SK-N-SH (cell line): ENCODE data around the gene RNF130. TPM values are rescaled to one million over a fixed set of nuclear protein-coding genes. Genes with fewer than 3 reads are reported as not detected.

ENCODE experiments used
- CTCF ChIA-PET: fragments of 300-600, 350-600 bp; formaldehyde crosslinking; extraction: SDS; loops from one replicate; lab custom pipeline; 2021; lab: Yijun Ruan, JAX
- POLR2A ChIA-PET: fragments of 350-600 bp; sonication (Branson Sonifier 250); formaldehyde crosslinking; extraction: SDS; loops from one replicate; lab custom pipeline; 2020; ENCODE audit warnings: antibody characterized with exemption, inconsistent platforms; lab: Yijun Ruan, JAX
- DNase-seq: peaks from one replicate; pipeline ENCODE4 v3.0.0; 2012
- H2AFZ ChIP-seq: fragments of 200-600 bp; sonication (generic); 2 replicates; pipeline ENCODE4 v1.8.1; 2016; ENCODE audit warnings: antibody characterized with exemption, mild to moderate bottlenecking, low read depth
- H3F3A ChIP-seq: fragments of 200-600 bp; sonication (generic); replicated peaks from 2 replicates; pipeline ENCODE3; 2016; ENCODE audit warnings: antibody characterized with exemption, mild to moderate bottlenecking; ENCODE audit not compliant: insufficient read depth
- H3K27ac ChIP-seq, 2 experiments: fragments of 200-500 bp in 1 of 2; fragments of 200-600 bp in 1 of 2; sonication (Bioruptor generic) in 1 of 2; sonication (generic), shearing (Covaris generic) in 1 of 2; 2 replicates each; pipeline versions ENCODE4 v1.5.1 to v1.6.1; 2014 to 2016; ENCODE audit warnings: low read depth in 2 of 2, inconsistent platforms in 1 of 2, low read length in 1 of 2, mild to moderate bottlenecking in 1 of 2, mixed read lengths in 1 of 2
- H3K27me3 ChIP-seq: fragments of 200-600 bp; sonication (generic), shearing (Covaris generic); 2 replicates; pipeline ENCODE4 v1.6.1; 2016; ENCODE audit warnings: mixed run types; ENCODE audit not compliant: insufficient read depth
- H3K36me3 ChIP-seq, 2 experiments: fragments of 200-500 bp in 1 of 2; fragments of 200-600 bp in 1 of 2; sonication (Bioruptor generic) in 1 of 2; sonication (generic) in 1 of 2; replicated peaks in 1 of 2; 2 replicates each; pipeline versions ENCODE3 to v1.5.1; 2014 to 2016; ENCODE audit warnings: low read length in 1 of 2, mild to moderate bottlenecking in 1 of 2; ENCODE audit not compliant: insufficient read depth in 2 of 2, control insufficient read depth in 1 of 2
- H3K4me1 ChIP-seq, 2 experiments: fragments of 200-500 bp in 1 of 2; fragments of 200-600 bp in 1 of 2; sonication (Bioruptor generic) in 1 of 2; sonication (generic), shearing (Covaris generic) in 1 of 2; 2 replicates each; pipeline versions ENCODE4 v1.5.1 to v1.6.1; 2014 to 2016; ENCODE audit warnings: low read depth in 1 of 2, low read length in 1 of 2, mixed run types in 1 of 2; ENCODE audit not compliant: insufficient read depth in 2 of 2, control insufficient read depth in 1 of 2
- H3K4me2 ChIP-seq: fragments of 200-600 bp; sonication (generic), shearing (Covaris generic); 2 replicates; pipeline ENCODE4 v1.6.1; 2017; ENCODE audit warnings: mixed run types
- H3K4me3 ChIP-seq, 2 experiments: fragments of 200-500 bp in 1 of 2; fragments of 200-600 bp in 1 of 2; sonication (Bioruptor generic) in 1 of 2; sonication (generic), shearing (Covaris generic) in 1 of 2; 2 replicates each; pipeline versions ENCODE4 v1.5.1 to v1.8.1; 2014 to 2016; ENCODE audit warnings: low read depth in 2 of 2, inconsistent platforms in 1 of 2, low read length in 1 of 2, mild to moderate bottlenecking in 1 of 2, mixed read lengths in 1 of 2, moderate library complexity in 1 of 2
- H3K79me2 ChIP-seq: fragments of 200-600 bp; sonication (generic); 2 replicates; pipeline ENCODE4 v1.8.1; 2017; ENCODE audit warnings: mild to moderate bottlenecking; ENCODE audit not compliant: insufficient read depth
- H3K9ac ChIP-seq: fragments of 200-600 bp; sonication (generic); 2 replicates; pipeline ENCODE4 v1.6.1; 2017; ENCODE audit warnings: mixed run types
- H3K9me2 ChIP-seq: fragments of 200-600 bp; sonication (generic); 2 replicates; pipeline ENCODE4 v1.6.1; 2017; ENCODE audit warnings: mixed run types
- H3K9me3 ChIP-seq: fragments of 200-600 bp; sonication (generic); 2 replicates; pipeline ENCODE4 v1.6.1; 2017; ENCODE audit warnings: mixed run types, mild to moderate bottlenecking, moderate library complexity
- H4K20me1 ChIP-seq: fragments of 200-600 bp; sonication (generic); 2 replicates; pipeline ENCODE4 v1.6.1; 2017; ENCODE audit warnings: mild to moderate bottlenecking, mixed run types; ENCODE audit not compliant: insufficient read depth
- ELF1 ChIP-seq: IDR thresholded peaks from 2 replicates; pipeline ENCODE4 v1.4.0; 2012
- FOSL2 ChIP-seq: IDR thresholded peaks from 2 replicates; pipeline ENCODE4 v1.4.0; 2012; ENCODE audit warnings: low read depth, mild to moderate bottlenecking, moderate library complexity, borderline replicate concordance
- FOXJ3 ChIP-seq: sonication (generic); formaldehyde crosslinking; IDR thresholded peaks from 2 replicates; pipeline ENCODE4 v1.5.1; 2020; ENCODE audit warnings: mild to moderate bottlenecking, missing genetic modification reagents
- GABPA ChIP-seq: IDR thresholded peaks from 2 replicates; pipeline ENCODE4 v1.4.0; 2012; ENCODE audit warnings: low read depth, mild to moderate bottlenecking
- JUND ChIP-seq: IDR thresholded peaks from 2 replicates; pipeline ENCODE4 v1.4.0; 2012
- MEF2A ChIP-seq: IDR thresholded peaks from 2 replicates; pipeline ENCODE4 v1.4.0; 2012; ENCODE audit warnings: low read depth, borderline replicate concordance
- MXI1 ChIP-seq: IDR thresholded peaks from 2 replicates; pipeline ENCODE4 v1.6.1; 2012; ENCODE audit warnings: mild to moderate bottlenecking, low read depth, low read length, improper control_type of control experiment
- NFIC ChIP-seq: IDR thresholded peaks from 2 replicates; pipeline ENCODE4 v1.4.0; 2012; ENCODE audit warnings: borderline replicate concordance
- NRF1 ChIP-seq: IDR thresholded peaks from 2 replicates; pipeline ENCODE4 v1.6.1; 2012; ENCODE audit warnings: low read depth, mild to moderate bottlenecking, low read length
- POLR2AphosphoS5 ChIP-seq: IDR thresholded peaks from 2 replicates; pipeline ENCODE4 v1.6.1; 2012; ENCODE audit warnings: low read depth, low read length
- RCOR1 ChIP-seq: fragments of 150-350 bp; IDR thresholded peaks from 2 replicates; pipeline ENCODE4 v1.6.1; 2017; ENCODE audit warnings: antibody characterized with exemption, low read length
- RFX5 ChIP-seq: IDR thresholded peaks from 2 replicates; pipeline ENCODE4 v1.6.1; 2012; ENCODE audit warnings: mild to moderate bottlenecking, improper control_type of control experiment, low read length
- SIN3A ChIP-seq: IDR thresholded peaks from 2 replicates; pipeline ENCODE4 v1.6.1; 2012; ENCODE audit warnings: low read depth, mild to moderate bottlenecking, low read length, moderate library complexity, borderline replicate concordance
- SMC3 ChIP-seq: IDR thresholded peaks from 2 replicates; pipeline ENCODE4 v1.6.1; 2012; ENCODE audit warnings: low read depth, low read length, improper control_type of control experiment
- TAF1 ChIP-seq: IDR thresholded peaks from 2 replicates; pipeline ENCODE4 v1.6.1; 2012; ENCODE audit warnings: low read depth, mild to moderate bottlenecking, low read length, moderate library complexity, borderline replicate concordance
- TEAD4 ChIP-seq: IDR thresholded peaks from 2 replicates; pipeline ENCODE4 v1.4.0; 2012; ENCODE audit warnings: mild to moderate bottlenecking, borderline replicate concordance; ENCODE audit not compliant: insufficient read depth
- WGBS: methylation state at CpG from one replicate; pipeline ENCODE4 v1.1.6; 2017; ENCODE audit warnings: low lambda C conversion rate; 5-methylcytosine and 5-hydroxymethylcytosine counted together
- polyA plus RNA-seq, 3 experiments: library from polyadenylated mRNA; depleted of rRNA; stranded (reverse); fragments of >200 nt; gene quantifications; 2 replicates each; pipeline ENCODE4 v1.2.3, GENCODE V29; 2012
- TF ChIP-seq, protein P1 (sequence below): IDR thresholded peaks from 2 replicates; pipeline ENCODE4 v1.6.1; 2012; ENCODE audit warnings: mild to moderate bottlenecking, low read depth, low read length, moderate library complexity
- TF ChIP-seq, protein P2 (sequence below): IDR thresholded peaks from 2 replicates; pipeline ENCODE4 v1.4.0; 2012; ENCODE audit warnings: low read depth
- TF ChIP-seq, protein P3 (sequence below): IDR thresholded peaks from 2 replicates; pipeline ENCODE4 v1.4.0; 2012; ENCODE audit warnings: low read depth, borderline replicate concordance
- TF ChIP-seq, protein P4 (sequence below): fragments of 150-350 bp; IDR thresholded peaks from 2 replicates; pipeline ENCODE4 v1.6.1; 2016; ENCODE audit warnings: mild to moderate bottlenecking, low read depth, low read length

RNF130 gene
- polyA plus RNA-seq, 1 of the 3 experiments (the other 2 are of a cell fraction): 41.4 TPM

DNA sequence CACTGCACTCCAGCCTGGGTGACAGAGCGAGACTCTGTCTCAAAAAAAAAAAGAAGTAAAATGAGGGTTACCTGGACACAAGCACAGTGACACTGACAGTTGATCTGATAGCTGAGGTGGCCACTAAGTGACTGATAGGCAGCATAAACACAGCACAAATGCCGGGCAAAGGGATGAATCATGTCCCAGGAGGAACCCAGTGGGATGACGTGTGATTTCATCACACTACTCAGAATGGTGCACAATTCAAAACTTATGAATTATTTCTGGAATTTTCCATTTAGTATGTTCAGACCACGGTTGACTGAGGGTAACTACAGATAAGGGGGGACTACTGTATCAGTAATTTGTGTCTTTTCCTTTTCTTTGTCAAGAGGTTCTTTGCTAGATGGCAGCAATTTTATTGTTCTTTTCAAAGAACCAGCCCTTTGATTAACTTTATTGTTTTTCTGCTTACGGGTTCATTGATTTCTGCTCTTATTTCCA, 34.3 kb upstream of the RNF130 start:
- CTCF ChIA-PET: interaction anchor here (0.6 kb wide), 1 partner anchor 92 kb away, joined by 3 read pairs; no protein-coding TSS in a partner anchor
- Histone ChIP-seq H3K9ac (no peak overlapping the region), H2AFZ (no peak overlapping the region), H3K27ac (no peak overlapping the region), H3K79me2 (no peaks in the 10 kb centered on the region), H3K4me2 (no peak overlapping the region), H3F3A (no peaks in the 10 kb centered on the region), H4K20me1 (no peaks in the 10 kb centered on the region), H3K9me3 (peaks cover 10% of the 10 kb centered on the region; the same call in 1 of the 2 replicates), H3K9me2 (no peaks in the 10 kb centered on the region), H3K36me3 (no peaks in the 10 kb centered on the region), H3K27me3 (no peaks in the 10 kb centered on the region), H3K4me3 (no peak overlapping the region)
- POLR2A ChIA-PET: no interaction called here
- no peak for DNase-seq
- 18% methylated on average over 5 of the region's 5 CpGs for WGBS
- TF ChIP-seq SMC3: no peak
- TF ChIP-seq NFIC: no peak
- TF ChIP-seq POLR2AphosphoS5: no peak
- no peak for TF ChIP-seq FOXJ3 (CRISPR knock-in tag)
- TF ChIP-seq FOSL2: no peak
- TF ChIP-seq, protein P1, sequence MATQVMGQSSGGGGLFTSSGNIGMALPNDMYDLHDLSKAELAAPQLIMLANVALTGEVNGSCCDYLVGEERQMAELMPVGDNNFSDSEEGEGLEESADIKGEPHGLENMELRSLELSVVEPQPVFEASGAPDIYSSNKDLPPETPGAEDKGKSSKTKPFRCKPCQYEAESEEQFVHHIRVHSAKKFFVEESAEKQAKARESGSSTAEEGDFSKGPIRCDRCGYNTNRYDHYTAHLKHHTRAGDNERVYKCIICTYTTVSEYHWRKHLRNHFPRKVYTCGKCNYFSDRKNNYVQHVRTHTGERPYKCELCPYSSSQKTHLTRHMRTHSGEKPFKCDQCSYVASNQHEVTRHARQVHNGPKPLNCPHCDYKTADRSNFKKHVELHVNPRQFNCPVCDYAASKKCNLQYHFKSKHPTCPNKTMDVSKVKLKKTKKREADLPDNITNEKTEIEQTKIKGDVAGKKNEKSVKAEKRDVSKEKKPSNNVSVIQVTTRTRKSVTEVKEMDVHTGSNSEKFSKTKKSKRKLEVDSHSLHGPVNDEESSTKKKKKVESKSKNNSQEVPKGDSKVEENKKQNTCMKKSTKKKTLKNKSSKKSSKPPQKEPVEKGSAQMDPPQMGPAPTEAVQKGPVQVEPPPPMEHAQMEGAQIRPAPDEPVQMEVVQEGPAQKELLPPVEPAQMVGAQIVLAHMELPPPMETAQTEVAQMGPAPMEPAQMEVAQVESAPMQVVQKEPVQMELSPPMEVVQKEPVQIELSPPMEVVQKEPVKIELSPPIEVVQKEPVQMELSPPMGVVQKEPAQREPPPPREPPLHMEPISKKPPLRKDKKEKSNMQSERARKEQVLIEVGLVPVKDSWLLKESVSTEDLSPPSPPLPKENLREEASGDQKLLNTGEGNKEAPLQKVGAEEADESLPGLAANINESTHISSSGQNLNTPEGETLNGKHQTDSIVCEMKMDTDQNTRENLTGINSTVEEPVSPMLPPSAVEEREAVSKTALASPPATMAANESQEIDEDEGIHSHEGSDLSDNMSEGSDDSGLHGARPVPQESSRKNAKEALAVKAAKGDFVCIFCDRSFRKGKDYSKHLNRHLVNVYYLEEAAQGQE: no peak
- TF ChIP-seq, protein P2, sequence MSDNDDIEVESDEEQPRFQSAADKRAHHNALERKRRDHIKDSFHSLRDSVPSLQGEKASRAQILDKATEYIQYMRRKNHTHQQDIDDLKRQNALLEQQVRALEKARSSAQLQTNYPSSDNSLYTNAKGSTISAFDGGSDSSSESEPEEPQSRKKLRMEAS: no peak
- no peak for TF ChIP-seq RCOR1
- no peak for TF ChIP-seq ELF1
- no peak for TF ChIP-seq SIN3A
- no peak for TF ChIP-seq TEAD4
- no peak for TF ChIP-seq NRF1
- no peak for TF ChIP-seq TAF1
- TF ChIP-seq MEF2A: no peak
- TF ChIP-seq JUND: no peak
- TF ChIP-seq, protein P3, sequence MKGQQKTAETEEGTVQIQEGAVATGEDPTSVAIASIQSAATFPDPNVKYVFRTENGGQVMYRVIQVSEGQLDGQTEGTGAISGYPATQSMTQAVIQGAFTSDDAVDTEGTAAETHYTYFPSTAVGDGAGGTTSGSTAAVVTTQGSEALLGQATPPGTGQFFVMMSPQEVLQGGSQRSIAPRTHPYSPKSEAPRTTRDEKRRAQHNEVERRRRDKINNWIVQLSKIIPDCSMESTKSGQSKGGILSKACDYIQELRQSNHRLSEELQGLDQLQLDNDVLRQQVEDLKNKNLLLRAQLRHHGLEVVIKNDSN: no peak
- no peak for TF ChIP-seq GABPA
- TF ChIP-seq RFX5: no peak
- TF ChIP-seq, protein P4, sequence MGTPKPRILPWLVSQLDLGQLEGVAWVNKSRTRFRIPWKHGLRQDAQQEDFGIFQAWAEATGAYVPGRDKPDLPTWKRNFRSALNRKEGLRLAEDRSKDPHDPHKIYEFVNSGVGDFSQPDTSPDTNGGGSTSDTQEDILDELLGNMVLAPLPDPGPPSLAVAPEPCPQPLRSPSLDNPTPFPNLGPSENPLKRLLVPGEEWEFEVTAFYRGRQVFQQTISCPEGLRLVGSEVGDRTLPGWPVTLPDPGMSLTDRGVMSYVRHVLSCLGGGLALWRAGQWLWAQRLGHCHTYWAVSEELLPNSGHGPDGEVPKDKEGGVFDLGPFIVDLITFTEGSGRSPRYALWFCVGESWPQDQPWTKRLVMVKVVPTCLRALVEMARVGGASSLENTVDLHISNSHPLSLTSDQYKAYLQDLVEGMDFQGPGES: no peak
- no peak for TF ChIP-seq MXI1
- TF ChIP-seq, all 33 proteins: peak for 0
- H3K4me1 ChIP-seq: no peaks in the 10 kb centered on the region
